Mononuclear cell (primary cell): ENCODE data around the gene RNF5. TPM values are rescaled to one million over a fixed set of nuclear protein-coding genes. Genes with fewer than 3 reads are reported as not detected.

Experiments
- H3K27me3 ChIP-seq: 2 replicates; pipeline ENCODE4 v1.6.0; 2011; ENCODE audit warnings: low read length, control low read depth; ENCODE audit not compliant: insufficient read depth
- H3K4me1 ChIP-seq: 2 replicates; pipeline ENCODE4 v1.5.1; 2011; ENCODE audit warnings: mild to moderate bottlenecking, low read length, control low read depth; ENCODE audit not compliant: insufficient read depth
- H3K4me3 ChIP-seq: 2 replicates; pipeline ENCODE4 v1.5.1; 2011; ENCODE audit warnings: mild to moderate bottlenecking, low read length, moderate library complexity
- H3K9me3 ChIP-seq: 2 replicates; pipeline ENCODE4 v1.5.1; 2011; ENCODE audit warnings: low read depth, mild to moderate bottlenecking, control low read depth, low read length
- total RNA-seq: library from RNA; depleted of rRNA; stranded (reverse); fragments of >200 nt; gene quantifications from one replicate; pipeline ENCODE4 v1.2.3, GENCODE V29; 2012

Gene RNF5
- total RNA-seq, 1 donor = 13.2 TPM

DNA sequence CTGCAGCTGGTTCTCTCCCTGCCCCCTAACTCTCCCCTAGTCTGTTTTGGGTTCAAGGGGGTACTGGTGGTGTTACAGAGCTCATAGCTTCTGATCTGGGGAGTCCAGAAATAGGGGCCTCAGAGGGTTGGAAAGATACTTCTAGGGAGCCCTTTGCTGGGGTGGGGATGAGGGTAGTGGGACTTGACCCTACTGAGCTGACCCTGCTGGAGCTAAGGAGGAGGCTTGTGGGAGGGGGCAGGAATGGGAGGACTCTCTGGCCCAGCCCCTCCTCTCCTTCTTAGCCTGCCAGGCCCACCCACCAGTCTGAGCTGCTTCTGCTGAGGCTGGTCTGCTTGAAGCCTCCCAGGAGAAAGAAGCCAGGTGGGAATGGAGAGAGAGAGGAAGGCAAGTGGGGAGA is 13.9 kb upstream of the RNF5 start, which contains the start of gene EGFL8:
TSS of gene EGFL8 (plus strand) at position 301 of the 400 bp plus-strand sequence. CDS start 1,571 bp downstream, outside the sequence.
- Histone ChIP-seq H3K27me3 (no peaks in the 10 kb centered on the region), H3K4me3 (no peak within 1 kb of the TSS), H3K9me3 (no peaks in the 10 kb centered on the region), H3K4me1 (no peaks in the 10 kb centered on the region)

DNA sequence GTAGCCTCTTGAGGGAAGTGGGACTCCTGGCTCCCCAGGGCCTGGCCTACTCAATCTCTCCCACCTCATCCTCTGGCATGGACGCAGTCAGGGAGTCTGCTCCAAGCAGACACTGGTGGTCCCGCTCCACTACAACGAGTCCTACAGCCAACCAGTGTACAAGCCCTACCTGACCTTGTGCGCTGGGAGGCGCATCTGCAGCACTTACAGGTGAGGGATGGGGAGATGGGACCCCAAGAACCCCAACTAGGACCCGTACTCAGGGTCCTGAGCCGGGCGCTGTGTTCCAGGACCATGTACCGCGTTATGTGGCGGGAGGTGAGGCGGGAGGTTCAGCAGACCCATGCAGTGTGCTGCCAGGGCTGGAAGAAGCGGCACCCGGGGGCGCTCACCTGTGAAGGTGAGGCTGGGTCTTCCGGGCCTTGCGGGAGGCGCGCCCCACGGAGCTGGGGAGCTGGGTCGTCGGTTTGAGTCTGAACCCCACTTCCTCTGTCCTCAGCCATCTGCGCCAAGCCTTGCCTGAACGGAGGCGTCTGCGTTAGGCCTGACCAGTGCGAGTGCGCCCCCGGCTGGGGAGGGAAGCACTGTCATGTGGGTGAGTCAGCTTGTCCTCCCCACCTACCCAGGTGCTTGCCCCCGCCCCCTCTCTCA is 11.7 kb upstream of the RNF5 start:
- no peaks in the 10 kb centered on the region for H3K27me3 ChIP-seq
- H3K4me1 ChIP-seq = no peaks in the 10 kb centered on the region
- no peaks in the 10 kb centered on the region for H3K9me3 ChIP-seq
- no peak overlapping the region for H3K4me3 ChIP-seq

DNA sequence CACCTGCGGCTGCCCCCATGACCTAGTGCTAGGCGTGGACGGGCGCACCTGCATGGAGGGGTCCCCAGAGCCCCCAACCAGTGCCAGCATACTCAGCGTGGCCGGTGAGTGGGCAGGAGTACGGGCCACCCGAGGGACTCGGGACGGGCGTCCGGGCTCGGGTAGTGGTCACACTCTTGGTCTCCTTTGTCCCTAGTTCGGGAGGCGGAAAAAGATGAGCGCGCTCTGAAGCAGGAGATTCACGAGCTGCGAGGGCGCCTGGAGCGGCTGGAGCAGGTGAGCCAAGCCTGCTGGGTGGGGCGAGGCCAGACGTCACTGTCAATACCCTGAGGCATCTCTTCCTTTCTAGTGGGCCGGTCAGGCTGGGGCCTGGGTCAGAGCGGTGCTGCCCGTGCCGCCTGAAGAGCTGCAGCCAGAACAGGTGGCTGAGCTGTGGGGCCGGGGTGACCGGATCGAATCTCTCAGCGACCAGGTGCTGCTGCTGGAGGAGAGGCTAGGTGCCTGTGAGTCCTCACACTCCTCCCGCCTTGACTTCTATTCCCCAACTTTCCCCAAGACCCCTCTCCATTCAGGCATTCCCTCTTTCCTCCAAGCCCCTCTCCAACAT is 10.9 kb upstream of the RNF5 start:
- no peaks in the 10 kb centered on the region for H3K9me3 ChIP-seq
- no peaks in the 10 kb centered on the region for H3K4me1 ChIP-seq
- no peak overlapping the region for H3K4me3 ChIP-seq
- H3K27me3 ChIP-seq = no peaks in the 10 kb centered on the region

DNA sequence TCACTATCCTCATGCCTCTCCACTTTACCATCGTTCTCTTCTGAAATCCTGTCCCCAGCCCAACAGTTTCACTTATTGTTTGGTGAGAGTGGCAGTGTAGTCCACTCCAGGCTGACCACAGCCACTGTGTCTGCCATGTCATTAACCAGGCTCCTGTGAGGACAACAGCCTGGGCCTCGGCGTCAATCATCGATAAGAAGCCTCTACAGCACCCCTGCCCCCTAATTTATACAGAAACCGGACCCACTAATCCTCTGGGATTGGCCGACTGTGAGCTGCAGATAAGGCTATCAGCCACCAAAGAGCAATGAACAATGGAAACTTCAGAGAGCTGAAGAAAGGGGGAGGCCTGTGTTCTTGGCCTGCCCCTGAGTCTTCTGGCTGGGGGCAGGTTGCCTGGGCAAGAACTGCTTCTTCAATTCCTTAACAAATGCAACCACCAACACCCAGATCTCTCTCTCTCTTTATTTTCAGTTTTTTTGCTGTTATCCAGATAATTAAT is 10.4 kb upstream of the RNF5 start:
- H3K4me1 ChIP-seq = peaks cover 1% of the 10 kb centered on the region
- H3K27me3 ChIP-seq = no peaks in the 10 kb centered on the region
- H3K4me3 ChIP-seq = no peak overlapping the region
- H3K9me3 ChIP-seq = no peaks in the 10 kb centered on the region

DNA sequence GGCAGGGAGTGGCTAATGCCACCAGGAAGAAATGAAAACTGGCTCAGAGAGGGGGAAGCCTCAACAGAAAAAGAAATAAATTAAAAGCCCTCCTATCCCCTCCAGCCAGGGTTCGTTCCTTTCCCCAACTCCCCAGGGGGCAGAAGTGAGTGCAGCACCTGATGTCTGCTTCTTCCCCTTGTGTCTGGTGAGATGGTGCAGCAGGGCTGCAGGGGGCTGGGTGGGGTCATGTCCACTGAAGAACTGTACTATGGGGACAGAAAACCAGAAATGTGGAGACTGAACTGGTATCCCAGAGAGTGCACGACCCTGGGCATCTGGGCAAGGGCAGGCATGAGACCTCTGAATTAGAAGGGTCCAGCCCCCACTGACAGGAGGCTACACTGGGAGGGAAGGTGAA is 9.9 kb upstream of the RNF5 start:
- H3K4me3 ChIP-seq = no peak overlapping the region
- no peaks in the 10 kb centered on the region for H3K9me3 ChIP-seq
- no peaks in the 10 kb centered on the region for H3K27me3 ChIP-seq
- peaks cover 7% of the 10 kb centered on the region for H3K4me1 ChIP-seq

GRCh38 chr6:32168807-32169591 is 9.2 kb upstream of the RNF5 start:
- Histone ChIP-seq H3K4me1 (peaks cover 13% of the 10 kb centered on the region), H3K9me3 (no peaks in the 10 kb centered on the region), H3K4me3 (no peak overlapping the region), H3K27me3 (no peaks in the 10 kb centered on the region)

DNA sequence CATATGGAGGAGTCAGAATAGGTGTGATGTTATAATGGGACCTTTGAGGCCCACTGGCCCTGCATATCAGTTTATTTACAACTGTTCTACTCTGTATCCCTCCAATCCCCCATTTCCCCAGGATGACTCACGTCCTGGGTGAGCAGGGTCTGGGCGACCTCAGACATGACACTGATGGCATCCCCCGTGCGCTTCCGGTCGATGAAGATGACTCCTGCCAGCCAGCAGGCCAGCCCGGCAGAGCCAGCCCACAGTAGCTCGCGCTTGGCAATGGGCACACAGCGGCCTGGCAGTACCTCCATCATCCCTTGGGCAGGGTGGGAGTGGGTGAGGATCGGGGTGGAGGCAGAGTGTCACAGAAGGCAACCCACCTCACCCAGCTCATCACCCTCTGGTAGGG is 7.9 kb upstream of the RNF5 start:
- no peaks in the 10 kb centered on the region for H3K27me3 ChIP-seq
- no peak overlapping the region for H3K4me3 ChIP-seq
- H3K9me3 ChIP-seq = no peaks in the 10 kb centered on the region
- H3K4me1 ChIP-seq = peaks cover 24% of the 10 kb centered on the region

GRCh38 chr6:32171234-32171633 is 7.0 kb upstream of the RNF5 start:
- H3K4me1 ChIP-seq = peaks cover 30% of the 10 kb centered on the region
- no peaks in the 10 kb centered on the region for H3K27me3 ChIP-seq
- H3K9me3 ChIP-seq = no peaks in the 10 kb centered on the region
- H3K4me3 ChIP-seq = no peak overlapping the region

DNA sequence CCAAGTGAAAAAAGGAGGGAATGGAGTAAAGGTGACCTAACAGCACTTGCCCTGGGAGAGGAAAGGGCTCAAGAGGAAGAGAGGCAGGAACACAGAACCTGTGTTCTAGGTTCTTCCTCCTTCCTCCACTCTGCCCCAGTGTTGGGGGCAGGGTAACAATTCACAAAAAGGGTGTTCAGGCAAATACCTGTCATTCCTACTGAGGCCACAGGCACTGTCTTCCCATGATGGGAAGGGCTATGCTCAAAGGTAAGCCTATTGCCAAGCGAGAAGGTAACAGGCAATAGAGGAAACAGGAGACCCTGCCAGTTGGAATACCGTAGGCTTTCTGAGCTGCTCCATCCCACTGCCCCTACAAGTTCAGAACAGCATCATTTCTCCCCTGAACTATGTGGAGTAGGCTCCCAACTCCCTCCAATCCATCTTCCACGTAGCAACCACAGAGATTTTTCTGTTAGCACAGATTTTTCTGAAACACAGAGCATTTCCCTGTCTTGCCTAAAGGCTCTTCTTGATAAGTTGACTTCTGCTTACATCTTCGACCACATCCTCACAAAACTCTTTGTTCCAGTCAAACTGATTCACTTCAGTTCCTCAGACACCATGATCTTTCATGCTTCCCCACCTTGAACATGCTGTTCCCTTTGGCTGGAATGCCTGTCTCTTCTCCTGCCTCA is 5.0 kb upstream of the RNF5 start:
- H3K4me1 ChIP-seq = peaks cover 45% of the 10 kb centered on the region
- no peaks in the 10 kb centered on the region for H3K9me3 ChIP-seq
- no peak overlapping the region for H3K4me3 ChIP-seq
- H3K27me3 ChIP-seq = no peaks in the 10 kb centered on the region

DNA sequence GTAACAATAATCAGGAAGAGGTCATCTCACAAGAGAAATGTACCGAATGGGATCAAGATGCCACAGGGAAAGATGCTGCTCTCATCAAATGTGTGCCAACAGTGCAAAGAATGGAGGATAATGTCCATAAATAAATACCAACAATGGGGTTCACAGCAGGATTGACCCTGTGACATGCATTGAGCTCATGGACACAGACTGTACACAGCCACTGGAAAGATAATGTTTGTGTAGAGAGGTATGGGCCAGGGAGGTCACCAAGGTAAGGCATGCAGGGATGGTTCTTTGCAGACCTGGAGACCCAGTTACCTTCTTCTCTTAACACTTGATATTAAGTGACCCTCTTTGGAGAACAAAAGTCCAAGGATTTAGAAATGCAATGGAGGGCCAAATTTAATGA is 3.8 kb upstream of the RNF5 start:
- H3K4me1 ChIP-seq = peaks cover 54% of the 10 kb centered on the region
- H3K4me3 ChIP-seq = no peak overlapping the region
- H3K27me3 ChIP-seq = no peaks in the 10 kb centered on the region
- H3K9me3 ChIP-seq = no peaks in the 10 kb centered on the region

DNA sequence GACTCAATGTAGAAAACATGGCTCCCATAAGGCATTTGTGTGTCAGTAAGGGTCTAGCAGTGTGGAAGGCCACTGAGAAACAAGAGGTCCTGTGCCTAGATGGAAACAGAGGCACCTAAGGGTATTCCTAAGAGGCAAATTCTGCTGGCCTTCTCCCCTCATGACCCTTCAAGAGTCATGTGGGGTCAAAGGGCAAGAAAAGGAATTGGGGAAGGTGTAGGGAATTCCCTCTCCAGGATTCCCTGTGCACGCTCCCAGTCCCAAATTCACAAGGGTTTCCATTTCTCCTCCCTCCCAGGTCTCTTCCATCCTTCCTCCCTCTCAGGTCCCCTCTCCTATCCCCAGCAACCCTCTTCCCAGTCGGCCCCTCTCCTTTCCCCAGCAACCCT is 2.9 kb upstream of the RNF5 start:
- Histone ChIP-seq H3K4me3 (peak overlapping the region; percentile 76), H3K27me3 (no peaks in the 10 kb centered on the region), H3K4me1 (peaks cover 61% of the 10 kb centered on the region), H3K9me3 (no peaks in the 10 kb centered on the region)

DNA sequence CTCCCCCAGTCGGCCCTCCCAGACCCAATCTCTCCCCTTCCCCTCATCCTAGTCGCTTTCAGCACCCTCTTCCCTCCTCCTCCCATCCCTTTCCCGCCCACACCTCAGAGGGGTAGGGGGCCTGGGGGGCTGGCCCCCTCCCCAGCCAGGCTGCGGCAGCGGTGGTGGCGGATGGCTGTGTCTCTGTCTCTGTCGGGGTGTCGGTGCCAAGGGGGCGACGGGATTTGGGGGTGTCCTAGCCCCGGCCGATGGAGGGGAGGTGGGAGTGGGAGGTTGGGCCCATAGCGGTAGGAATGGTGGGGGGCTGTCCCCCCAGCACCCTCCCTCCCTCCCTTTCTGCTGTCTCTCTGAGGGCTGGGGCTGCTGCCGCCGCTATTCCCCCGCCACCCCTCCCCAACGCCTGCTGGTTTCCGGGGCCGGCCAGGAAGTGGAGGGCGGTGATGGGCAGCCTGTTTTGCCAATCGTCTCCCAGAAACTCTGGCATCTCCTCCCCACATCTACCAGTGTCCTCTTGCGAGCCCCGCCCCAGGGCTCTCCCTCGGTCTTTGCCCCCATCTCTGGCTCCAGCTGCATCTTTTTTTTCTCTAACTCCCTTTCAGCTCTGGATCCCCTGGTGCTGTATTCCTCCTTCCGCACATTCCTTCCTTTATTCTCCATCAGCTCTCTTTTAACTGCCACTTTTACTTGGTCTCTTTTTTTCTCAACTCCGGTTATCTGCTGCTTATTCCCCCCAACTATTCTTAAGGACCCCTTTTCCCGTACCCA is 2.3 kb upstream of the RNF5 start, which contains the start of gene AGPAT1:
TSS of gene AGPAT1 (minus strand) at position 374 of the 765 bp plus-strand sequence. CDS start 4,588 bp downstream, outside the sequence.
- Histone ChIP-seq H3K4me1 (peaks cover 61% of the 10 kb centered on the region), H3K9me3 (no peaks in the 10 kb centered on the region), H3K27me3 (no peaks in the 10 kb centered on the region), H3K4me3 (peak within 1 kb of the TSS; percentile 76)

GRCh38 chr6:32176476-32177182 is 1.6 kb upstream of the RNF5 start:
- Histone ChIP-seq H3K27me3 (no peaks in the 10 kb centered on the region), H3K4me3 (peak overlapping the region; percentile 76), H3K4me1 (peaks cover 61% of the 10 kb centered on the region)

More at GRCh38 chr6:32176476-32177182, 1.6 kb upstream of the RNF5 start:
- no peaks in the 10 kb centered on the region for H3K9me3 ChIP-seq
